Activated T-helper 17 cell treated with anti-CD3 and anti-CD28 coated beads, Interleukin-2, amount 50 U/mL, for 72 hours (primary cell): ENCODE results near the gene TNC. TPM values are rescaled to one million over a fixed set of nuclear protein-coding genes. Genes with fewer than 3 reads are reported as not detected.

Experiments
- ATAC-seq: fragments of 150-1000 bp; cut with Tn5 transposase; replicated peaks from 2 replicates; pipeline ENCODE4 v1.10.0; 2021; ENCODE audit warnings: mild to moderate bottlenecking, moderate library complexity
- H3K27ac Mint-ChIP-seq: one replicate; pipeline ENCODE4 v1.8.0; 2022; ENCODE audit warnings: mixed read lengths
- H3K27me3 Mint-ChIP-seq: one replicate; pipeline ENCODE4 v1.8.0; 2022; ENCODE audit warnings: mixed read lengths
- H3K36me3 Mint-ChIP-seq: one replicate; pipeline ENCODE4 v1.8.0; 2022; ENCODE audit warnings: low read depth, mild to moderate bottlenecking, mixed read lengths
- H3K4me1 Mint-ChIP-seq: one replicate; pipeline ENCODE4 v1.8.0; 2022; ENCODE audit warnings: mixed read lengths
- H3K4me3 Mint-ChIP-seq: one replicate; pipeline ENCODE4 v1.8.0; 2022; ENCODE audit warnings: mild to moderate bottlenecking, mixed read lengths
- H3K9me3 Mint-ChIP-seq: one replicate; pipeline ENCODE4 v1.8.0; 2022; ENCODE audit warnings: mixed read lengths
- total RNA-seq, 2 donors: library from RNA; stranded (reverse); gene quantifications; one replicate each; pipeline ENCODE4 v1.2.3, GENCODE V29; 2022

TNC gene
- total RNA-seq, 2 donors from 2014 or later, result not detected

- Mint-ChIP-seq H3K4me3 (peak overlapping the region; percentile 70), H3K4me1 (peaks cover 42% of the 10 kb centered on the region), H3K27ac (peak overlapping the region; percentile 94), H3K27me3 (no peaks in the 10 kb centered on the region), H3K9me3 (no peaks in the 10 kb centered on the region), H3K36me3 (no peaks in the 10 kb centered on the region)
- peak; percentile 79 for ATAC-seq
These were observed 128.9 kb downstream of the TNC start for GRCh38 chr9:114988962-114989599.

DNA sequence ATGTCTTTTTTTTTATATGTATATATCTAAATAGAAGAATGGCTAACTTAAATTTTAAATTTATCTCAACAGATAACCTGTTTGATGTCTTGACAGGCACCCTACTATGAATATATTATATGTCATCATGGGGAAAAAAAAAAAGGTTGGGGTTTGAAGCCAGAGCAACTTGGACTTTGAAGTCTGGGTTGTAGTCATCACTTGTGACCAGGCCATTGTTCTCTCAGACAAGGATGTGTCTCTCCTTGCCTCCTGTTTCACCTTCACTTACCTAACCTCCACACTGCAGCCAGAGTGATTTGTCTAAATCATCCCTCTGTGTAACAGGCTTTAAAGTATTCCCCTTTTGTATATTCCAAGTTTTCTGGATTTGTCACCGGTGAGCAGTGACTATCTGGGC lies 130.8 kb downstream of the TNC start:
- ATAC-seq, result no peak
- Mint-ChIP-seq H3K4me3 (no peak overlapping the region), H3K36me3 (no peaks in the 10 kb centered on the region), H3K9me3 (no peaks in the 10 kb centered on the region), H3K27me3 (no peaks in the 10 kb centered on the region), H3K27ac (no peak overlapping the region), H3K4me1 (peaks cover 28% of the 10 kb centered on the region)

DNA sequence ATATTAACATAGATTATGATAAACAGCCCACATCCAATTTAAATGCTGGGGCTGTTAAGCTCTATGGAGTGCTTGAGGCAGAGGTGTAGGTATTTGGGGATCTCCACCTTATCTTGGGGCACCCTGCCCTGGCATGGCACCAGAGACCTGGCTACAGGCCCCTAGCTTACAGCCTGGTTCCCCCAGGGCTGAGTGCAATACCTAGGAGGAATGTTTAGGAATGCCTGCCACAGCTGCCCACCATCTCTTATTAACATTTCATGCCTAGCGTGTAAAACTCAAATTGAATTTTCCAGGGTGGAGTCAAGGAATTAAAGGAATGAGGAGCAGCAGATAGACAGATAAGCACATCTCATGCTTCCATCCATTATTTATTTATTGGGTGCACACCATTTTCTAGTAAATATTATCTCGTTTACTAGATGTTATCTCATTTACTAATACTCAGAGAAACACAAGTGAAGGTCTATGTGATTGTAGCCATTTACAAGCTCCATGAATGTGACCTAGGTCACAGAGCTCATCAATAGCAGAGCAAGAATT lies 131.9 kb downstream of the TNC start:
- Mint-ChIP-seq H3K4me1 (peaks cover 24% of the 10 kb centered on the region), H3K27ac (no peak overlapping the region), H3K27me3 (no peaks in the 10 kb centered on the region), H3K4me3 (no peak overlapping the region), H3K36me3 (no peaks in the 10 kb centered on the region), H3K9me3 (no peaks in the 10 kb centered on the region)
- no peak for ATAC-seq

DNA sequence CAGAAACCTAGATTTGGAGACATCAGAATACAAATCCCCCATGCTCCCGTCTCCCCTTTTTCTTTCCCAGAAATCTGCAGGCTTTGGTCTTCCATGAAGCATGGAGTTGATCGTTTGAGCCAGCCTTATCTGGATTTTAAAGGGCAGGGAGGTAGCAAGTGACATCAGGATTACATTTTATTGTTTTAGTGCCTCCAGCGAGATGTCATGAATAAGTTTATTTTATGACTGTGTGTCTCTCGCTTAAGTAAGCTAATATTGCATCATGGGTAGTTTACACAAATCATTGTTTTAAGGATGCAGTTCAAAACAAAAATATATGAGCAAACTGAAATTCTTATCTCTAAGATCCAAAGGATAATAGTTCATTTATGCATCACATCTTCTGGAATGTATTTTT lies 136.9 kb downstream of the TNC start:
- H3K4me1 Mint-ChIP-seq, result no peaks in the 10 kb centered on the region
- H3K36me3 Mint-ChIP-seq, result no peaks in the 10 kb centered on the region
- H3K9me3 Mint-ChIP-seq, result no peaks in the 10 kb centered on the region
- no peak for ATAC-seq
- H3K27me3 Mint-ChIP-seq, result no peaks in the 10 kb centered on the region
- H3K27ac Mint-ChIP-seq, result no peak overlapping the region
- H3K4me3 Mint-ChIP-seq, result no peak overlapping the region

DNA sequence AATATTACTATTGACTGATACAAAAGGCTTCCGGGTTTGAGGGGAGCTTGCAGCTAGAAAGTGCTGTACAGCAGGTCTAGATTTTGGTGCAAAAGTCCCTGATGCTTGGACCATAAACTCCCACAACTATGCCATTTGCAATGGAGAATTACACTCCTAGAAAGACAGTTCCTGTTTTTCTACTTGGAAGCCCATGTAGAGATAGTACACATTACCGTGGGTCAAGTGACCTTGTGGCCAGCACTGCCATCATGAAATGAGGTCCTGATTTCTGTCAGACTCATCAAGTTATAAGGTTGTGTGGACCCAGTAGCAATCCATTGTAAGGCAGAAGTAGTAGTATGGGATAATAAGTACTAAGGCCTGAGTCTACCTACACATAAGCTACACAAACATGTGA lies 144.7 kb downstream of the TNC start:
- no peak for ATAC-seq
- Mint-ChIP-seq H3K4me3 (no peak overlapping the region), H3K36me3 (no peaks in the 10 kb centered on the region), H3K27ac (no peak overlapping the region), H3K27me3 (no peaks in the 10 kb centered on the region), H3K9me3 (no peaks in the 10 kb centered on the region), H3K4me1 (peaks cover 16% of the 10 kb centered on the region)

DNA sequence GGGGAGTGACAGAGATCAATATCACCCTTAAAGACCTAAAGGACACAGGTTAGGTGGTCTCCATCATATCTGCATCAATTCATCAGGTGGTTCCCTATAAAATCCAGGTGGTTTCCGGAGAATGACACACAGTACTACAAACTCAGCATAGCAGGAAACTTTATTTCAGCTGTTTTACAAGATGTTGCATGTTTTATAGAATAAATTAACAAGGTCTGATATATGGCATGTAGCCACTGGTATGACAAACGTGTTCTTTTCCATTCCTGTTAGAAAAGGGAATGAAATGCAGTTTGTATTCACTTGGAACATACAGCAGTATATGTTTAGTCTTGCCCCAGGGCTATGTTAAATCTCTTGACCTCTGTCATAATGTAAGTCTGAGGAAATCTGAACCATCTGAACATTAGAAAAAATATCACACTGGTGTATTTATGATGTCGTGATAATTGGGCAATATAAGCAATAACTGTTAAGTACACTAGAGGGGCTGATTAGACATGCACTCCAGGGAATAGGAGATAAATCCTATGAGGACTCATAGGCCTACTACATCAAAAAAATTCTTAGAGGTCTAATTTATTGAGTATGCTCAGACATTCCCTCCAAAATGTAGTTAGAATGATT lies 145.3 kb downstream of the TNC start:
- Mint-ChIP-seq H3K27ac (no peak overlapping the region), H3K4me3 (no peak overlapping the region), H3K27me3 (no peaks in the 10 kb centered on the region), H3K9me3 (no peaks in the 10 kb centered on the region), H3K4me1 (peaks cover 22% of the 10 kb centered on the region), H3K36me3 (no peaks in the 10 kb centered on the region)
- ATAC-seq, result no peak

Other genes starting within 250 kb of the TNC start
- 10 to 100 TPM; 17.2 to 20.1 TPM for gene TNFSF8, start 187.6 kb downstream of the TNC start, total RNA-seq